OCI-LY3 (cell line): Measurements from ENCODE around the gene FZD10.

ENCODE experiments used
- EZH2phosphoT487 ChIP-seq: fragments of 200-600 bp; shearing (Covaris generic); IDR thresholded peaks from 2 replicates; pipeline ENCODE4 v1.6.1; 2018; ENCODE audit warnings: antibody characterized with exemption, mixed run types, low read depth
- TF ChIP-seq, protein P1 (sequence below): fragments of 200-600, 300-600 bp; sonication (generic); IDR thresholded peaks from 2 replicates; pipeline ENCODE4 v1.5.1; 2014; ENCODE audit warnings: antibody characterized with exemption, low read length, low read depth

DNA sequence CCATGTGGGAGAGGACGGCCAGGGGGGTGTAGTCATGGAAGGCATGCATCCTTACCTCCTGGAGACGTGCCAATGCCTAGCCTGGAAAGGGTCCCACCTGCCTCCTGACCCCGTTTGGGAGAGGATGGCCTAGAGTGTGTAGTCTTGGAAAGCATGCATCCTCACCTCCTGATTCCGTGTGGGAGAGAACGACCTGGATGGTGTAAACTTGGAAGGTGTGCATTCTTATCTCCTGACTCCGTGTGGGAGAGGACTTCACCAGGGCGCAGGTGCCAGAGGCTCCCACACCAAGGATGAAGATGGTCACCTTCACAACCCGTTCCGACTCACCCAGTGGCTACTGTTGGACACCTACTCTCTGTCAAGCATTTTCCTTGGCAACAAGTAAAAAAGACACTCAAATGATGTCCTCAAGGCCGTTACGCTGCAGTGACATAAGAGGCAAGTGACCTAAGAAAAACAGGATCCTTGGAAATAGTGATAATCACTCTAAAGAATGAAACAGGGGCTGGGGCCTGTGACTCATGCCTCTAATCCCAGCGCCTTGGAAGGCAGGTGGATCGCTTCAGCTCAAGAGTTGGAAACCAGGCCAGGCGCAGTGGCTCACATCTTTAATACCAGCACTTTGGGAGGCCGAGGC is 37.5 kb upstream of the FZD10 start:
- TF ChIP-seq, protein P1, sequence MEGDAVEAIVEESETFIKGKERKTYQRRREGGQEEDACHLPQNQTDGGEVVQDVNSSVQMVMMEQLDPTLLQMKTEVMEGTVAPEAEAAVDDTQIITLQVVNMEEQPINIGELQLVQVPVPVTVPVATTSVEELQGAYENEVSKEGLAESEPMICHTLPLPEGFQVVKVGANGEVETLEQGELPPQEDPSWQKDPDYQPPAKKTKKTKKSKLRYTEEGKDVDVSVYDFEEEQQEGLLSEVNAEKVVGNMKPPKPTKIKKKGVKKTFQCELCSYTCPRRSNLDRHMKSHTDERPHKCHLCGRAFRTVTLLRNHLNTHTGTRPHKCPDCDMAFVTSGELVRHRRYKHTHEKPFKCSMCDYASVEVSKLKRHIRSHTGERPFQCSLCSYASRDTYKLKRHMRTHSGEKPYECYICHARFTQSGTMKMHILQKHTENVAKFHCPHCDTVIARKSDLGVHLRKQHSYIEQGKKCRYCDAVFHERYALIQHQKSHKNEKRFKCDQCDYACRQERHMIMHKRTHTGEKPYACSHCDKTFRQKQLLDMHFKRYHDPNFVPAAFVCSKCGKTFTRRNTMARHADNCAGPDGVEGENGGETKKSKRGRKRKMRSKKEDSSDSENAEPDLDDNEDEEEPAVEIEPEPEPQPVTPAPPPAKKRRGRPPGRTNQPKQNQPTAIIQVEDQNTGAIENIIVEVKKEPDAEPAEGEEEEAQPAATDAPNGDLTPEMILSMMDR: no peak
- no peak for TF ChIP-seq EZH2phosphoT487
